HepG2 (cell line): Measurements from ENCODE around the gene RANBP3. TPM values are rescaled to one million over a fixed set of nuclear protein-coding genes. Genes with fewer than 3 reads are reported as not detected.

Source experiments
- ATAC-seq: fragments of 200-7000 bp; cut with Tn5 transposase; 3 replicates; pipeline ENCODE4 v1.9.1; 2020; ENCODE audit warnings: mild to moderate bottlenecking, moderate library complexity
- BruUV-seq: library from RNA; stranded (reverse); fragments of 400-500 nt; replicated peaks from 2 replicates; lab custom pipeline; 2021; lab: Mats Ljungman, UMichigan
- CTCF ChIA-PET: fragments of 300-600 bp; formaldehyde crosslinking; extraction: SDS; loops from one replicate; lab custom pipeline; 2021; ENCODE audit warnings: low total read pairs, inconsistent platforms, low intra/inter-chr PET ratio; lab: Yijun Ruan, JAX
- POLR2A ChIA-PET: fragments of 350-600 bp; sonication (Branson Sonifier 250); formaldehyde crosslinking; loops from one replicate; lab custom pipeline; 2020; ENCODE audit warnings: antibody characterized with exemption, inconsistent platforms; lab: Yijun Ruan, JAX
- DNase-seq: peaks from one replicate; pipeline ENCODE4 v3.0.0-alpha.2; 2015; ENCODE audit warnings: low spot score
- FAIRE-seq: peaks from 3 replicates; lab custom pipeline; 2011; peaks lifted over from hg19 to GRCh38; lab: Jason Lieb, UNC
- H2AFZ ChIP-seq: one replicate; pipeline ENCODE4 v1.6.1; 2011; ENCODE audit warnings: low read length, inconsistent platforms
- H3K27ac ChIP-seq: fragments of 300-600 bp; 3 replicates; pipeline ENCODE4 v1.8.0; 2011; ENCODE audit warnings: mixed run types, mild to moderate bottlenecking, mixed read lengths, low read length, inconsistent platforms; ENCODE audit not compliant: insufficient read depth; ENCODE audit errors: extremely low read length
- H3K27me3 ChIP-seq, 2 experiments: fragments of 200-600 bp in 1 of 2; 2 replicates in 1 of 2; 3 replicates in 1 of 2; pipeline versions ENCODE4 v1.6.0 to v1.8.0; 2011; ENCODE audit warnings: low read length in 2 of 2, mild to moderate bottlenecking in 2 of 2, moderate library complexity in 2 of 2, inconsistent platforms in 1 of 2; ENCODE audit not compliant: insufficient read depth in 2 of 2, control insufficient read depth in 1 of 2
- H3K36me3 ChIP-seq, 2 experiments: fragments of 200-600 bp in 1 of 2; replicated peaks in 1 of 2; 2 replicates in 1 of 2; 3 replicates in 1 of 2; pipeline versions ENCODE4 v1.5.1 to v1.8.0; 2011; ENCODE audit warnings: low read length in 2 of 2, inconsistent platforms in 1 of 2; ENCODE audit not compliant: insufficient read depth in 2 of 2, control insufficient read depth in 1 of 2
- H3K4me1 ChIP-seq: 2 replicates; pipeline ENCODE4 v1.5.1; 2012; ENCODE audit warnings: low read length, inconsistent platforms; ENCODE audit not compliant: insufficient read depth
- H3K4me2 ChIP-seq: 2 replicates; pipeline ENCODE4 v1.6.0; 2011; ENCODE audit warnings: low read depth, low read length, inconsistent platforms
- H3K4me3 ChIP-seq, 3 experiments: fragments of 200-600 bp in 1 of 3; sonication (generic), shearing (Covaris generic) in 1 of 3; replicated peaks in 1 of 3; 2 replicates each; pipeline ENCODE4 v1.5.1; 2011 to 2016; ENCODE audit warnings: low read length in 3 of 3, inconsistent platforms in 2 of 3, low read depth in 2 of 3, mild to moderate bottlenecking in 2 of 3, control low read depth in 1 of 3, mixed read lengths in 1 of 3; ENCODE audit not compliant: insufficient read depth in 1 of 3
- H3K79me2 ChIP-seq: one replicate; pipeline ENCODE4 v1.6.1; 2011; ENCODE audit warnings: low read length, inconsistent platforms; ENCODE audit not compliant: insufficient read depth
- H3K9ac ChIP-seq: 2 replicates; pipeline ENCODE4 v1.6.0; 2011; ENCODE audit warnings: mild to moderate bottlenecking, low read depth, low read length, inconsistent platforms; ENCODE audit not compliant: insufficient read depth
- H3K9me3 ChIP-seq: 2 replicates; pipeline ENCODE4 v1.5.1; 2012; ENCODE audit warnings: mild to moderate bottlenecking, low read length
- H4K20me1 ChIP-seq: 2 replicates; pipeline ENCODE4 v1.6.0; 2011; ENCODE audit warnings: inconsistent platforms, mild to moderate bottlenecking, low read length, moderate library complexity; ENCODE audit not compliant: insufficient read depth
- AGO2 ChIP-seq: fragments of 200-400 bp; formaldehyde crosslinking; optimal IDR thresholded peaks from 2 replicates; pipeline ENCODE3; 2017; ENCODE audit warnings: mild to moderate bottlenecking, low read depth, low read length, moderate library complexity
- ATF3 ChIP-seq: sonication (generic); formaldehyde crosslinking; IDR thresholded peaks from 2 replicates; pipeline ENCODE4 v1.4.0; 2020; ENCODE audit warnings: missing genetic modification reagents
- FOSL2 ChIP-seq: sonication (generic); formaldehyde crosslinking; IDR thresholded peaks from 2 replicates; pipeline ENCODE4 v1.4.0; 2020; ENCODE audit warnings: missing genetic modification reagents
- FOXC1 ChIP-seq: sonication (generic); formaldehyde crosslinking; IDR thresholded peaks from 2 replicates; pipeline ENCODE4 v1.8.0; 2022; ENCODE audit warnings: mild to moderate bottlenecking, missing genetic modification reagents, borderline replicate concordance
- HNRNPLL ChIP-seq: fragments of 200-400 bp; formaldehyde crosslinking; IDR thresholded peaks from 2 replicates; pipeline ENCODE4 v1.6.1; 2017; ENCODE audit warnings: mild to moderate bottlenecking, low read depth, low read length; ENCODE audit not compliant: poor library complexity, severe bottlenecking
- IKZF1 ChIP-seq: fragments of 450-650 bp; IDR thresholded peaks from 2 replicates; pipeline ENCODE4 v1.7.1; 2016
- MATR3 ChIP-seq: sonication (generic); formaldehyde crosslinking; IDR thresholded peaks from 2 replicates; pipeline ENCODE4 v1.4.0; 2020; ENCODE audit warnings: missing genetic modification reagents
- PHF5A ChIP-seq: IDR thresholded peaks from one replicate; pipeline ENCODE4 v1.6.1; 2018; ENCODE audit warnings: low read depth, missing genetic modification reagents; ENCODE audit not compliant: unreplicated experiment
- RBM22 ChIP-seq: fragments of 200-400 bp; formaldehyde crosslinking; optimal IDR thresholded peaks from 2 replicates; pipeline ENCODE3; 2017; ENCODE audit warnings: mild to moderate bottlenecking, low read length, moderate library complexity
- SUZ12 ChIP-seq: fragments of 150-350 bp; IDR thresholded peaks from 2 replicates; pipeline ENCODE4 v1.6.1; 2014; ENCODE audit warnings: low read depth, low read length
- U2AF1 ChIP-seq: fragments of 200-400 bp; formaldehyde crosslinking; optimal IDR thresholded peaks from 2 replicates; pipeline ENCODE3; 2017; ENCODE audit warnings: mild to moderate bottlenecking, low read depth, low read length
- ZBTB1 ChIP-seq: sonication (generic); formaldehyde crosslinking; IDR thresholded peaks from 2 replicates; pipeline ENCODE4 v1.4.0; 2020; ENCODE audit warnings: missing genetic modification reagents, borderline replicate concordance
- ZEB1 ChIP-seq: IDR thresholded peaks from 2 replicates; pipeline ENCODE4 v1.6.1; 2012; ENCODE audit warnings: mild to moderate bottlenecking, low read depth, inconsistent platforms; ENCODE audit not compliant: insufficient replicate concordance
- ZFP36L2 ChIP-seq: sonication (generic); formaldehyde crosslinking; IDR thresholded peaks from 2 replicates; pipeline ENCODE4 v1.4.0; 2020; ENCODE audit warnings: missing genetic modification reagents
- ZFP41 ChIP-seq: sonication (generic); formaldehyde crosslinking; IDR thresholded peaks from 2 replicates; pipeline ENCODE4 v1.4.0; 2020; ENCODE audit warnings: mild to moderate bottlenecking, missing genetic modification reagents, borderline replicate concordance
- ZNF224 ChIP-seq: sonication (generic); formaldehyde crosslinking; IDR thresholded peaks from 2 replicates; pipeline ENCODE4 v1.5.0; 2020; ENCODE audit warnings: mild to moderate bottlenecking, missing genetic modification reagents
- ZNF615 ChIP-seq: sonication (generic); formaldehyde crosslinking; IDR thresholded peaks from 2 replicates; pipeline ENCODE4 v1.5.0; 2020; ENCODE audit warnings: mild to moderate bottlenecking, missing genetic modification reagents, borderline replicate concordance
- ZNF850 ChIP-seq: sonication (generic); formaldehyde crosslinking; conservative IDR thresholded peaks from 2 replicates; pipeline ENCODE4 v1.9.0; 2021; ENCODE audit warnings: mild to moderate bottlenecking, missing genetic modification reagents
- ZSCAN31 ChIP-seq: sonication (generic); formaldehyde crosslinking; IDR thresholded peaks from 2 replicates; pipeline ENCODE4 v1.5.0; 2020; ENCODE audit warnings: low read depth, mild to moderate bottlenecking, missing genetic modification reagents
- WGBS: methylation state at CpG from one replicate; pipeline ENCODE4 v1.1.6; 2017; ENCODE audit warnings: low lambda C conversion rate; 5-methylcytosine and 5-hydroxymethylcytosine counted together
- in situ Hi-C: cut with HindIII; loops from 2 replicates; pipeline ENCODE4 v1.10.0; 2017; ENCODE audit warnings: low pct_unique_long_range_greater_than_20kb; ENCODE audit not compliant: extremely low pct_ligation_motif_present
- intact Hi-C: fragments of 100-400 bp; cut with micrococcal nuclease; formaldehyde crosslinking; loops from one replicate; pipeline ENCODE4 v1.10.0; 2022; ENCODE audit not compliant: unreplicated experiment
- polyA plus RNA-seq, 8 experiments: library from polyadenylated mRNA; depleted of rRNA in 3 of 8; stranded (reverse) in 7 of 8; unstranded in 1 of 8; fragments of >200 nt; fragmentation: Illumina TruSeq in 4 of 8; extraction: Trizol in 4 of 8; gene quantifications; 2 replicates each; pipeline versions ENCODE4 v1.2.1 to v1.2.3, GENCODE V29; 2011 to 2016; ENCODE audit warnings: low read depth in 4 of 8, missing spikeins in 1 of 8, mixed read lengths in 1 of 8; ENCODE audit not compliant: insufficient read depth in 1 of 8
- total RNA-seq, 5 experiments: library from RNA; depleted of rRNA; stranded (reverse); fragments of >200 nt; fragmentation: Illumina TruSeq; extraction: Trizol; gene quantifications; 2 replicates each; pipeline ENCODE4 v1.2.3, GENCODE V29; 2016; ENCODE audit warnings: low read depth in 1 of 5

The RANBP3 gene
- total and polyA plus RNA-seq, 2 of the 13 experiments (the other 11 are each of a cell fraction or from before 2014, with no cell fraction given) = 39.5 to 149 TPM

GRCh38 chr19:5929625-5930024, 48.3 kb downstream of the RANBP3 start:
- ATAC-seq = no peak
- CTCF ChIA-PET = no interaction called here
- Histone ChIP-seq H3K27me3 (no peaks in the 10 kb centered on the region; a peak in 1 of 5 replicates), H2AFZ (no peak overlapping the region), H3K4me1 (no peaks in the 10 kb centered on the region), H3K36me3 (peaks cover 58 to 93% of the 10 kb centered on the region in 2 experiments), H3K27ac (no peak overlapping the region), H3K9ac (no peak overlapping the region), H4K20me1 (peaks cover 7% of the 10 kb centered on the region; the same call in 1 of the 2 replicates), H3K9me3 (no peaks in the 10 kb centered on the region), H3K79me2 (peaks cover 4% of the 10 kb centered on the region), H3K4me3 (no peak overlapping the region), H3K4me2 (no peak overlapping the region)
- no peak for FAIRE-seq
- POLR2A ChIA-PET = no interaction called here
- no peak for DNase-seq
- BruUV-seq = no TSS peak
- over 99% methylated on average over 14 of the region's 14 CpGs for WGBS
- TF ChIP-seq SUZ12 = no peak
- TF ChIP-seq ATF3 = no peak
- TF ChIP-seq MATR3 (CRISPR knock-in tag) = no peak
- no peak for TF ChIP-seq ZFP41 (CRISPR knock-in tag)
- TF ChIP-seq ZNF224 (CRISPR knock-in tag) = no peak
- no peak for TF ChIP-seq ZFP36L2
- TF ChIP-seq ZSCAN31 = no peak
- no peak for TF ChIP-seq FOXC1 (CRISPR knock-in tag)
- TF ChIP-seq HNRNPLL = no peak
- in situ Hi-C loops (no loop called here), intact Hi-C loops (no loop called here)

DNA sequence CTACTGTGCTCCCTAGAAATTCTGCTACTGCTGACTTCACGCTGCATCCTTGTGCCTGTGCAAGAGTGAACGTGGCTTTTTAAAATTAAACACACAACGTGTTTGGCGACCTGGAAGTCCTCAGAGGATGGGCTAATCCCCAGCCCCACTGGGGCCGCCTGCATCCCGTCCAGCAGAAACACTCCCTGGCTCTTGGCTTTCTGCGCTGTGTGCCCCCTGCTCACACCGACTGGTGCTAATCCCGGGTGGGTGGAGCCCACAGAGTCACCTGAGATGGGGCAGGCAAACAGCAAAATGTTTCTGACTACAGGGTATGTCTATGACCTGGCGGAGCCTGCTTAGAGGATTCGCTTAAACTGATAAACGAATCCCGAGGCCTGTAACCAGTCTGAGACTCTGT, 48.8 kb downstream of the RANBP3 start:
- Histone ChIP-seq H4K20me1 (peaks cover 7% of the 10 kb centered on the region; the same call in 1 of the 2 replicates), H3K4me1 (no peaks in the 10 kb centered on the region), H3K79me2 (peaks cover 2% of the 10 kb centered on the region), H3K4me2 (no peak overlapping the region), H3K4me3 (no peak overlapping the region), H3K36me3 (peaks cover 62 to 96% of the 10 kb centered on the region in 2 experiments), H3K27me3 (no peaks in the 10 kb centered on the region; a peak in 1 of 5 replicates), H3K27ac (no peak overlapping the region), H3K9ac (no peak overlapping the region), H2AFZ (no peak overlapping the region), H3K9me3 (no peaks in the 10 kb centered on the region)
- ATAC-seq = no peak
- no peak for DNase-seq
- ChIA-PET CTCF (no interaction called here), POLR2A (no interaction called here)
- 93% methylated on average over 12 of the region's 13 CpGs for WGBS
- TF ChIP-seq RBM22 = peak; percentile 47
- TF ChIP-seq IKZF1 = no peak
- no peak for TF ChIP-seq ZNF850 (CRISPR knock-in tag)
- peak; percentile 52 for TF ChIP-seq AGO2
- TF ChIP-seq ZBTB1 (CRISPR knock-in tag) = no peak
- no peak for TF ChIP-seq ZNF224 (CRISPR knock-in tag)
- no peak for TF ChIP-seq ZEB1
- no peak for TF ChIP-seq U2AF1
- TF ChIP-seq PHF5A (CRISPR knock-in tag) = no peak
- no peak for TF ChIP-seq ZNF615 (CRISPR knock-in tag)
- TF ChIP-seq FOSL2 = no peak
- intact Hi-C loops (no loop called here), in situ Hi-C loops (no loop called here)
- BruUV-seq = no TSS peak
- no peak for FAIRE-seq
